B cell (primary cell): ENCODE results near the gene HCK.

Experiments used
- CTCF ChIP-seq: fragments of 200-600 bp; IDR thresholded peaks from one replicate; pipeline ENCODE4 v1.8.0; 2022; ENCODE audit warnings: antibody characterized with exemption, mild to moderate bottlenecking
- EZH2 ChIP-seq: IDR thresholded peaks from 2 replicates; pipeline ENCODE4 v1.6.1; 2012; ENCODE audit warnings: borderline replicate concordance, low read depth, mild to moderate bottlenecking, moderate library complexity, low read length; ENCODE audit not compliant: insufficient read depth, poor library complexity, severe bottlenecking

- peak; percentile 27 for TF ChIP-seq CTCF
- TF ChIP-seq EZH2 = no peak
These were observed 27.3 kb upstream of the HCK start for GRCh38 chr20:32024683-32025295.
